K562 treated with DMSO at 1 percent for 4 hours (cell line): Measurements from ENCODE around the gene C2CD5. TPM values are rescaled to one million over a fixed set of nuclear protein-coding genes. Genes with fewer than 3 reads are reported as not detected.

Experiments
- total RNA-seq: library from RNA; unstranded; fragments of 300-600 nt; gene quantifications from 2 replicates; pipeline ENCODE4 v1.2.3, GENCODE V29; 2022; ENCODE audit not compliant: insufficient read depth

Gene C2CD5, protein sequence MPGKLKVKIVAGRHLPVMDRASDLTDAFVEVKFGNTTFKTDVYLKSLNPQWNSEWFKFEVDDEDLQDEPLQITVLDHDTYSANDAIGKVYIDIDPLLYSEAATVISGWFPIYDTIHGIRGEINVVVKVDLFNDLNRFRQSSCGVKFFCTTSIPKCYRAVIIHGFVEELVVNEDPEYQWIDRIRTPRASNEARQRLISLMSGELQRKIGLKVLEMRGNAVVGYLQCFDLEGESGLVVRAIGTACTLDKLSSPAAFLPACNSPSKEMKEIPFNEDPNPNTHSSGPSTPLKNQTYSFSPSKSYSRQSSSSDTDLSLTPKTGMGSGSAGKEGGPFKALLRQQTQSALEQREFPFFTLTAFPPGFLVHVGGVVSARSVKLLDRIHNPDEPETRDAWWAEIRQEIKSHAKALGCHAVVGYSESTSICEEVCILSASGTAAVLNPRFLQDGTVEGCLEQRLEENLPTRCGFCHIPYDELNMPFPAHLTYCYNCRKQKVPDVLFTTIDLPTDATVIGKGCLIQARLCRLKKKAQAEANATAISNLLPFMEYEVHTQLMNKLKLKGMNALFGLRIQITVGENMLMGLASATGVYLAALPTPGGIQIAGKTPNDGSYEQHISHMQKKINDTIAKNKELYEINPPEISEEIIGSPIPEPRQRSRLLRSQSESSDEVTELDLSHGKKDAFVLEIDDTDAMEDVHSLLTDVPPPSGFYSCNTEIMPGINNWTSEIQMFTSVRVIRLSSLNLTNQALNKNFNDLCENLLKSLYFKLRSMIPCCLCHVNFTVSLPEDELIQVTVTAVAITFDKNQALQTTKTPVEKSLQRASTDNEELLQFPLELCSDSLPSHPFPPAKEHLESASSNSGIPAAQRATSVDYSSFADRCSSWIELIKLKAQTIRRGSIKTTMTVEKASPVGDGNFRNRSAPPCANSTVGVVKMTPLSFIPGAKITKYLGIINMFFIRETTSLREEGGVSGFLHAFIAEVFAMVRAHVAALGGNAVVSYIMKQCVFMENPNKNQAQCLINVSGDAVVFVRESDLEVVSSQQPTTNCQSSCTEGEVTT
- 9.0 and 10.4 TPM in 2 replicates for total RNA-seq

DNA sequence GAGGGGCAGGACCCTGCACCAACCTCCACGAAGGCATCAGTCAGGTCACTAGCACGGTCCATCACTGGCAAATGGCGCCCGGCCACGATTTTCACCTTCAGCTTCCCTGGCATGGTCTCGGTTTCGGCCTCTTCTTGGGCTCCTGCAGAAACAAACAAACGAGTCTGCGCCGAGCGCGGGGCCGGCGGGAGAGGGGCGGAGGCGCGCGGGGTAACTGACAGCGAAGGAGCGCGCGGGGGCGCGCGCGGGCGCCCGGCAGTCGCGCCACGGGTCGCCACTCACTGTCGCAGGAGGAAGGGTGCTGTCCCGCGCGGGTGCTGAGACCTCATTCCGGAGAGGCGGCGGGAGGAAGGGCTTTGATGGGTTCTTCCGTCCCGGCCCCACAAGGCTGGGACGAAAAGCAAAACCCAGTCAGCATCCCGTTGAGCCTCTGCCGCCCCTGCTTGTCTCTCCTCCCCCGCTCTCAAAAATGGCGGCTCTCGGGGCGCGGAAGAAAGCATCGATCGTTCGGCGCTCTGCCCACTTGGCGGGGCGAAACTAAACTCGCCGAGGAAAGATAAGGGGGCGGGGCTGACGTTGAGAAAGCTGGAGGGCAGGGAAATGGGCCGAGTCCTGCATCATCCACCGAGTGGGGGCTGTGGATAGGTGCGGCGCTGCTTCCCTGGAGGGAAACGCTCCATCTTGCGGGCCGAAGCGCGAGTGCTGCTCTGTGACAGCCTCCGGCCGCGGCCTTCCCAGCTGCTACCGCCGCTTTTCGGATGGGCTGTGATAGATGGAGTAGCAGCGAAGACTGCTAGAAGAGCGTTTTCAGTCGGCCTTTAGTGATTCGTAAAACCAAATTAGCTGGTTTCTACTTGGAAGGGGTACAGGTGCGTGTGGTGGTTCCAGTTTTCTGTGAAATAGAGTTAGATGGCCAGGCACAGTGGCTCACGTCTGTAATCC is at the start of gene C2CD5:
Gene C2CD5, minus strand, starts transcription at position 505 of the 942 bp plus-strand sequence. Its CDS starts 392 bp downstream, at position 113.

Other genes starting within 250 kb of the C2CD5 start
- gene ST8SIA1, start 209.8 kb downstream of the C2CD5 start, total RNA-seq = not detected in 2 replicates
- gene ETNK1, start 80.6 kb upstream of the C2CD5 start, total RNA-seq = 13.9 and 17.0 TPM in 2 replicates